Caco-2 (cell line): ENCODE measurements around the gene SYF2. TPM values are rescaled to one million over a fixed set of nuclear protein-coding genes. Genes with fewer than 3 reads are reported as not detected.

Experiments
- BruUV-seq: library from RNA; stranded (reverse); fragments of 400-500 nt; replicated peaks from 2 replicates; lab custom pipeline; 2021; lab: Mats Ljungman, UMichigan
- CTCF ChIA-PET: fragments of 300-600 bp; sonication (Branson Sonifier 250); formaldehyde crosslinking; loops from one replicate; lab custom pipeline; 2022; ENCODE audit warnings: antibody characterized with exemption; lab: Charles Lee
- POLR2A ChIA-PET: fragments of 300-600 bp; sonication (Branson Sonifier 250); formaldehyde crosslinking; loops from one replicate; lab custom pipeline; 2022; ENCODE audit warnings: antibody characterized with exemption; lab: Charles Lee
- DNase-seq, 2 experiments: peaks; one replicate each; pipeline versions ENCODE4 v3.0.0 to v3.0.0-alpha.2; 2020 to 2022
- H3K27me3 ChIP-seq: replicated peaks from 2 replicates; pipeline ENCODE4 v1.6.0; 2011; ENCODE audit warnings: low read length; ENCODE audit not compliant: control insufficient read depth, insufficient read depth
- H3K36me3 ChIP-seq: 2 replicates; pipeline ENCODE4 v1.5.1; 2011; ENCODE audit warnings: low read length; ENCODE audit not compliant: control insufficient read depth, insufficient read depth
- H3K4me1 ChIP-seq: fragments of 250-450 bp; sonication (Bioruptor Pico); 2 replicates; pipeline ENCODE4 v1.5.1; 2020; ENCODE audit warnings: mild to moderate bottlenecking
- H3K4me3 ChIP-seq: 2 replicates; pipeline ENCODE4 v1.5.1; 2011; ENCODE audit warnings: low read depth, mild to moderate bottlenecking, control low read depth, low read length
- H3K9me3 ChIP-seq: fragments of 250-450 bp; sonication (Bioruptor Pico); 2 replicates; pipeline ENCODE4 v1.5.1; 2020; ENCODE audit warnings: mild to moderate bottlenecking, moderate library complexity
- H3K27ac Mint-ChIP-seq: one replicate; pipeline ENCODE4 v1.8.0; 2022; ENCODE audit warnings: mixed read lengths; ENCODE audit not compliant: unreplicated experiment
- H3K27me3 Mint-ChIP-seq: one replicate; pipeline ENCODE4 v1.8.0; 2022; ENCODE audit warnings: mixed read lengths; ENCODE audit not compliant: insufficient read depth, unreplicated experiment
- H3K36me3 Mint-ChIP-seq: one replicate; pipeline ENCODE4 v1.8.0; 2022; ENCODE audit warnings: mild to moderate bottlenecking, mixed read lengths; ENCODE audit not compliant: insufficient read depth, unreplicated experiment
- H3K4me1 Mint-ChIP-seq: one replicate; pipeline ENCODE4 v1.8.0; 2022; ENCODE audit warnings: low read depth, mixed read lengths; ENCODE audit not compliant: unreplicated experiment
- H3K4me3 Mint-ChIP-seq: one replicate; pipeline ENCODE4 v1.8.0; 2022; ENCODE audit warnings: mild to moderate bottlenecking, moderate library complexity, mixed read lengths; ENCODE audit not compliant: unreplicated experiment
- H3K9me3 Mint-ChIP-seq: one replicate; pipeline ENCODE4 v1.8.0; 2022; ENCODE audit warnings: mixed read lengths; ENCODE audit not compliant: unreplicated experiment
- CTCF ChIP-seq, 2 experiments: fragments of 200-600 bp in 1 of 2; IDR thresholded peaks; 1 replicate in 1 of 2; 2 replicates in 1 of 2; pipeline versions ENCODE4 v1.5.1 to v1.8.0; 2011 to 2022; ENCODE audit warnings: antibody characterized with exemption in 1 of 2, control low read depth in 1 of 2, inconsistent platforms in 1 of 2, low read depth in 1 of 2, low read length in 1 of 2, mild to moderate bottlenecking in 1 of 2, moderate library complexity in 1 of 2; ENCODE audit not compliant: insufficient read depth in 1 of 2, severe bottlenecking in 1 of 2, unreplicated experiment in 1 of 2
- intact Hi-C: fragments of 100-400 bp; cut with micrococcal nuclease; formaldehyde crosslinking; loops from one replicate; pipeline ENCODE4 v1.10.0; 2022; ENCODE audit not compliant: unreplicated experiment
- total RNA-seq: library from RNA; stranded (reverse); gene quantifications from 2 replicates; pipeline ENCODE4 v1.2.3, GENCODE V29; 2022

SYF2 gene
- total RNA-seq, 1 experiment from 2014 or later, result 32.3 TPM

GRCh38 chr1:25217015-25217414 is 15.3 kb downstream of the SYF2 start:
- H3K4me1 ChIP-seq, result peaks cover 29% of the 10 kb centered on the region
- no peak overlapping the region for H3K4me3 ChIP-seq
- no peaks in the 10 kb centered on the region for H3K27me3 ChIP-seq
- DNase-seq, result no peak
- intact Hi-C loops, result loop anchor here (10.0 kb wide), 1 partner anchor 728 kb away; no protein-coding TSS in a partner anchor
- POLR2A ChIA-PET, result no interaction called here
- CTCF ChIA-PET, result no interaction called here
- Mint-ChIP-seq H3K4me1 (peaks cover 18% of the 10 kb centered on the region), H3K9me3 (no peaks in the 10 kb centered on the region), H3K36me3 (peaks cover 44% of the 10 kb centered on the region), H3K27me3 (no peaks in the 10 kb centered on the region), H3K4me3 (no peak overlapping the region), H3K27ac (no peak overlapping the region)
- H3K9me3 ChIP-seq, result no peaks in the 10 kb centered on the region
- BruUV-seq, result no TSS peak
- TF ChIP-seq CTCF (IDR thresholded peaks at IDR 0.05; ENCODE audit: insufficient read depth in 1 of 2, low read depth in 1 of 2, low read length in 1 of 2, severe bottlenecking in 1 of 2, unreplicated experiment in 1 of 2), result no peak
- no peaks in the 10 kb centered on the region for H3K36me3 ChIP-seq

GRCh38 chr1:25216123-25216522 is 16.2 kb downstream of the SYF2 start:
- Histone ChIP-seq H3K36me3 (no peaks in the 10 kb centered on the region), H3K4me1 (peaks cover 30% of the 10 kb centered on the region), H3K4me3 (no peak overlapping the region), H3K27me3 (no peaks in the 10 kb centered on the region), H3K9me3 (no peaks in the 10 kb centered on the region)
- Mint-ChIP-seq H3K36me3 (peaks cover 40% of the 10 kb centered on the region), H3K4me1 (peaks cover 18% of the 10 kb centered on the region), H3K9me3 (no peaks in the 10 kb centered on the region), H3K4me3 (no peak overlapping the region), H3K27me3 (no peaks in the 10 kb centered on the region), H3K27ac (no peak overlapping the region)
- no peak for TF ChIP-seq CTCF (IDR thresholded peaks at IDR 0.05; ENCODE audit: insufficient read depth in 1 of 2, low read depth in 1 of 2, low read length in 1 of 2, severe bottlenecking in 1 of 2, unreplicated experiment in 1 of 2)
- ChIA-PET CTCF (no interaction called here), POLR2A (interaction anchor here (1.1 kb wide), 1 partner anchor 16 kb away, joined by 3 read pairs; the partner anchor contains the start of gene SYF2)
- DNase-seq, result no peak
- no TSS peak for BruUV-seq
- intact Hi-C loops, result loop anchor here (10.0 kb wide), 1 partner anchor 729 kb away; no protein-coding TSS in a partner anchor

- ChIA-PET CTCF (interaction anchor here (0.7 kb wide), 1 partner anchor 74 kb away, joined by 4 read pairs; no protein-coding TSS in a partner anchor), POLR2A (interaction anchor here (0.7 to 1.2 kb wide), 3 partner anchors 19 to 359 kb away, joined by 3 to 4 read pairs (median 3); partner anchors contain the start of genes RSRP1 and SYF2)
- H3K36me3 Mint-ChIP-seq, result peaks cover 16% of the 10 kb centered on the region
- DNase-seq, result peak; percentile 49 to 58
- Histone ChIP-seq H3K9me3 (no peaks in the 10 kb centered on the region), H3K4me1 (peaks cover 23% of the 10 kb centered on the region), H3K4me3 (no peak overlapping the region), H3K36me3 (no peaks in the 10 kb centered on the region), H3K27me3 (no peaks in the 10 kb centered on the region)
- no TSS peak for BruUV-seq
- no peaks in the 10 kb centered on the region for H3K9me3 Mint-ChIP-seq
- H3K27me3 Mint-ChIP-seq, result no peaks in the 10 kb centered on the region
- H3K27ac Mint-ChIP-seq, result peak overlapping the region; percentile 75
- intact Hi-C loops, result loop anchor here (10.0 kb wide), 1 partner anchor 732 kb away; no protein-coding TSS in a partner anchor
- no peaks in the 10 kb centered on the region for H3K4me1 Mint-ChIP-seq
- no peak for TF ChIP-seq CTCF (IDR thresholded peaks at IDR 0.05; ENCODE audit: insufficient read depth in 1 of 2, low read depth in 1 of 2, low read length in 1 of 2, severe bottlenecking in 1 of 2, unreplicated experiment in 1 of 2)
- peak overlapping the region; percentile 50 for H3K4me3 Mint-ChIP-seq
Measured at GRCh38 chr1:25212725-25213124, 19.6 kb downstream of the SYF2 start.
